GM20000 (cell line): Measurements from ENCODE around the gene HIVEP2.

Source experiments
- DNase-seq: peaks from one replicate; pipeline ENCODE4 v3.0.0; 2012; ENCODE audit warnings: low spot score
- CTCF ChIP-seq: IDR thresholded peaks from 2 replicates; pipeline ENCODE4 v1.5.1; 2012; ENCODE audit warnings: mild to moderate bottlenecking, control low read depth; ENCODE audit errors: extremely low read depth, missing control alignments

The HIVEP2 gene

GRCh38 chr6:142737368-142738034 is 207.5 kb downstream of the HIVEP2 start:
- TF ChIP-seq CTCF = no peak
- DNase-seq = no peak

DNA sequence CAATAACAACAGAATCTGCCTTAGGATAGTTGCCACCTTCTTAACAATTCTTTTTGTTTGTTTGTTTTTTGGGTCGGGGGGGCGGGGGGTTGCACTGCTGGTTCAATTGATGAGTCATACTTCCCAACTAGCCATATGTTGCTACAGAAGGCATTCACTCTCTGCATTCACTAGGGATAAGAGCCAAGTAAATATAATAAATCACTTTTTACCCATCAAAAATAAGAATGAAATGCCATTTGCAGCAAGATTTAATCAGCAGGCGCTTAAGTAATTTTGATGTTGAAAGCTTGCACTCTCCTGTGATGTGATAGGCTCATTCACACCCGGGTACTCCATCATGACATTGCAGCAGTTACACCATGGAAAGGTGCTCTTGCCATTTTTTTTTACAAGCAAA is 209.8 kb downstream of the HIVEP2 start:
- TF ChIP-seq CTCF = no peak
- DNase-seq = no peak

GRCh38 chr6:142732790-142733189 is 212.2 kb downstream of the HIVEP2 start:
- DNase-seq = no peak
- TF ChIP-seq CTCF = no peak

DNA sequence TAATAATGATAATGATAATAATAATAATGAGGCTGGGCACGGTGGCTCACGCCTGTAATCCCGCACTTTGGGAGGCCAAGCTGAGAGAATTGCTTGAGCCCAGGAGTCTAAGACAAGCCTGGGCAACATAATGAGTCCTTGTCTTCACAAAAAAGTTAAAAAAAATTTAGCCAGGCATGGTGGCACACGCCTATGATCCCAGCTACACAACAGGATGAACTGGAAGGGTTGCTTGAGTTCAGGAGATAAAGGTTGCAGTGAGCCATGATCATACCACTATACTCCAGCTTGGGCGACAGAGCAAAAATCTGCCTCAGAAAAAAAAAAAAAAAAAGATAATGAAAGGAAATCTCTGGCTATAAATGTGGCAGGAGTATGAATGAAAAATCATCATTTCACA is 213.4 kb downstream of the HIVEP2 start:
- no peak for TF ChIP-seq CTCF
- no peak for DNase-seq

DNA sequence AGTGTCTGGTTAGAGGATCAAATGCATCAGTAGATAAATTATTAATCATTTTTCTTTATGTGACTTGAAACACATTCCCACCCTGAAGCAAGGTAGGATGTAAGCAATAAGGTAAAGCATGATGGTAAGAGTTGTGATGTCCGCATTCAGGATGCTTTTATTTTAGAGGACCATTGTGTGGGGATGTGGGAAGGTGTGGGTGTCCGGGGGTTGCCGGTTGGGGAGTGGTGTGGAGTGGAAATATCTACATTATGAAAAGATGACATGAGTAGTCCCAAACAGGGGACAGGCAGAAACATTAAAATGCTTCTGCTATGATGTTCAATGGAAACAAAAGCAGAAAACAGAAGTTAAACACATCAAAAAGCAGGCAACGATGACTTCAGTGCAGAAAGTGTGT is 215.4 kb downstream of the HIVEP2 start:
- no peak for TF ChIP-seq CTCF
- no peak for DNase-seq

GRCh38 chr6:142728910-142729481 is 216.0 kb downstream of the HIVEP2 start:
- TF ChIP-seq CTCF = no peak
- DNase-seq = no peak

- DNase-seq = no peak
- no peak for TF ChIP-seq CTCF
Measured at GRCh38 chr6:142728364-142728763, 216.6 kb downstream of the HIVEP2 start.
